BE2C (cell line): Measurements from ENCODE around the gene ZNF19.

Experiments
- DNase-seq: peaks from one replicate; pipeline ENCODE4 v3.0.0-alpha.2; 2020
- H3K27me3 ChIP-seq: fragments of 250-450 bp; sonication (Bioruptor Pico); 2 replicates; pipeline ENCODE4 v1.5.1; 2020; ENCODE audit warnings: mild to moderate bottlenecking
- H3K36me3 ChIP-seq: fragments of 250-450 bp; sonication (Bioruptor Pico); 2 replicates; pipeline ENCODE4 v1.5.1; 2020; ENCODE audit warnings: mild to moderate bottlenecking
- H3K4me1 ChIP-seq: fragments of 250-450 bp; sonication (Bioruptor Pico); 2 replicates; pipeline ENCODE4 v1.5.1; 2020
- H3K4me3 ChIP-seq: 2 replicates; pipeline ENCODE4 v1.5.1; 2011; ENCODE audit warnings: low read depth, low read length
- H3K9me3 ChIP-seq: fragments of 250-450 bp; sonication (Bioruptor Pico); 2 replicates; pipeline ENCODE4 v1.5.1; 2020
- TF ChIP-seq, protein P1 (sequence below): IDR thresholded peaks from 2 replicates; pipeline ENCODE4 v1.5.1; 2012; ENCODE audit warnings: mild to moderate bottlenecking, low read depth, low read length

Gene ZNF19

DNA sequence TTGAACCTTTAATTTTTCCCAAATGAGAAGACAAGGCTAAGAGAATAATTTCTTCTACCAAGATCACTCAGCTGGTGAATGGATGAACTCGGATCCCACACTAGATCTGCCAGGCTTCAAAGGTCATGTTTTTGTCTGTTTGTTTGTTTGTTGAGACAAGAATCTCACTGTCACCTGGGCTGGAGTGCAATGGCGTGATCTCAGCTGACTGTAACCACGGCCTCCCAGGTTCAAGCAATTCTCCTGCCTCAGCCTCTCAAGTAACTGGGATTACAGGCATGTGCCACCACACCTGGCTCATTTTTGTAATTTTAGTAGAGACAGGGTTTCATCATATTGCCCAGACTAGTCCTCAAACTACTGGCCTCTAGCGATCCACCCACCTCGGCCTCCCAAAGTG, 6.6 kb downstream of the ZNF19 start:
- no peak overlapping the region for H3K4me3 ChIP-seq
- TF ChIP-seq, protein P1, sequence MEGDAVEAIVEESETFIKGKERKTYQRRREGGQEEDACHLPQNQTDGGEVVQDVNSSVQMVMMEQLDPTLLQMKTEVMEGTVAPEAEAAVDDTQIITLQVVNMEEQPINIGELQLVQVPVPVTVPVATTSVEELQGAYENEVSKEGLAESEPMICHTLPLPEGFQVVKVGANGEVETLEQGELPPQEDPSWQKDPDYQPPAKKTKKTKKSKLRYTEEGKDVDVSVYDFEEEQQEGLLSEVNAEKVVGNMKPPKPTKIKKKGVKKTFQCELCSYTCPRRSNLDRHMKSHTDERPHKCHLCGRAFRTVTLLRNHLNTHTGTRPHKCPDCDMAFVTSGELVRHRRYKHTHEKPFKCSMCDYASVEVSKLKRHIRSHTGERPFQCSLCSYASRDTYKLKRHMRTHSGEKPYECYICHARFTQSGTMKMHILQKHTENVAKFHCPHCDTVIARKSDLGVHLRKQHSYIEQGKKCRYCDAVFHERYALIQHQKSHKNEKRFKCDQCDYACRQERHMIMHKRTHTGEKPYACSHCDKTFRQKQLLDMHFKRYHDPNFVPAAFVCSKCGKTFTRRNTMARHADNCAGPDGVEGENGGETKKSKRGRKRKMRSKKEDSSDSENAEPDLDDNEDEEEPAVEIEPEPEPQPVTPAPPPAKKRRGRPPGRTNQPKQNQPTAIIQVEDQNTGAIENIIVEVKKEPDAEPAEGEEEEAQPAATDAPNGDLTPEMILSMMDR, result no peak
- H3K9me3 ChIP-seq, result no peaks in the 10 kb centered on the region
- H3K27me3 ChIP-seq, result no peaks in the 10 kb centered on the region
- H3K36me3 ChIP-seq, result no peaks in the 10 kb centered on the region
- H3K4me1 ChIP-seq, result no peaks in the 10 kb centered on the region
- no peak for DNase-seq

DNA sequence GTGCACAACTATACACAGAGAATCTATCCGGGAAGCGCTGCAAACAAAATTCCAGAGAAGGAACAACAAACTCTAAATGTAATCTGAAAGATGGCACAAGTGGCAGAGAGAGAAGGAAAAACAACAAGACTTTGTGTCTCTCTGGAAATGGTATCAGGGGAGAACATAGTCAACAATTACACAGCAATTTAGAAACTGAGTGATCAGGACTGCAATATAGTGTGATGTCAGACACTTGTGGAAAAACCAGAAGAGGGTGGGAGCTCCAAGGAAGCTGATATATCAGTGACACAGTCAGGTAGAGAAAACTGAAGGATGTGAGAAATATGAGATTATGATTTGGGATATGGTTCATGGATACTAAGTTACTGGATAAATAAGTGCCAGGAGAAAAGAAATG, 8.2 kb downstream of the ZNF19 start:
- H3K4me1 ChIP-seq, result no peaks in the 10 kb centered on the region
- H3K36me3 ChIP-seq, result no peaks in the 10 kb centered on the region
- no peak for DNase-seq
- no peak overlapping the region for H3K4me3 ChIP-seq
- H3K9me3 ChIP-seq, result no peaks in the 10 kb centered on the region
- TF ChIP-seq, protein P1, result no peak
- no peaks in the 10 kb centered on the region for H3K27me3 ChIP-seq

GRCh38 chr16:71479420-71479819, 9.7 kb downstream of the ZNF19 start:
- DNase-seq, result peak; percentile 33
- no peaks in the 10 kb centered on the region for H3K27me3 ChIP-seq
- TF ChIP-seq, protein P1, result peak; percentile 78

GRCh38 chr16:71476457-71477124, 12.5 kb downstream of the ZNF19 start:
- H3K4me3 ChIP-seq, result no peak overlapping the region
- no peaks in the 10 kb centered on the region for H3K4me1 ChIP-seq
- TF ChIP-seq, protein P1, result no peak
- H3K9me3 ChIP-seq, result no peaks in the 10 kb centered on the region
- DNase-seq, result no peak
- no peaks in the 10 kb centered on the region for H3K27me3 ChIP-seq
- no peaks in the 10 kb centered on the region for H3K36me3 ChIP-seq

More at GRCh38 chr16:71479420-71479819, 9.7 kb downstream of the ZNF19 start:
- H3K4me3 ChIP-seq, result no peak overlapping the region
- H3K36me3 ChIP-seq, result no peaks in the 10 kb centered on the region
- no peaks in the 10 kb centered on the region for H3K9me3 ChIP-seq
- H3K4me1 ChIP-seq, result no peaks in the 10 kb centered on the region

GRCh38 chr16:71474864-71475263, 14.3 kb downstream of the ZNF19 start:
- H3K36me3 ChIP-seq, result no peaks in the 10 kb centered on the region
- DNase-seq, result no peak
- H3K4me3 ChIP-seq, result no peak overlapping the region
- TF ChIP-seq, protein P1, result no peak
- H3K27me3 ChIP-seq, result no peaks in the 10 kb centered on the region
- H3K4me1 ChIP-seq, result no peaks in the 10 kb centered on the region
- no peaks in the 10 kb centered on the region for H3K9me3 ChIP-seq

GRCh38 chr16:71473891-71474290, 15.2 kb downstream of the ZNF19 start:
- no peaks in the 10 kb centered on the region for H3K4me1 ChIP-seq
- TF ChIP-seq, protein P1, result no peak

More at GRCh38 chr16:71473891-71474290, 15.2 kb downstream of the ZNF19 start:
- Histone ChIP-seq H3K27me3 (no peaks in the 10 kb centered on the region), H3K36me3 (no peaks in the 10 kb centered on the region), H3K4me3 (no peak overlapping the region), H3K9me3 (no peaks in the 10 kb centered on the region)
- DNase-seq, result no peak
